ENCODE data around the gene USO1.

USO1 gene

DNA sequence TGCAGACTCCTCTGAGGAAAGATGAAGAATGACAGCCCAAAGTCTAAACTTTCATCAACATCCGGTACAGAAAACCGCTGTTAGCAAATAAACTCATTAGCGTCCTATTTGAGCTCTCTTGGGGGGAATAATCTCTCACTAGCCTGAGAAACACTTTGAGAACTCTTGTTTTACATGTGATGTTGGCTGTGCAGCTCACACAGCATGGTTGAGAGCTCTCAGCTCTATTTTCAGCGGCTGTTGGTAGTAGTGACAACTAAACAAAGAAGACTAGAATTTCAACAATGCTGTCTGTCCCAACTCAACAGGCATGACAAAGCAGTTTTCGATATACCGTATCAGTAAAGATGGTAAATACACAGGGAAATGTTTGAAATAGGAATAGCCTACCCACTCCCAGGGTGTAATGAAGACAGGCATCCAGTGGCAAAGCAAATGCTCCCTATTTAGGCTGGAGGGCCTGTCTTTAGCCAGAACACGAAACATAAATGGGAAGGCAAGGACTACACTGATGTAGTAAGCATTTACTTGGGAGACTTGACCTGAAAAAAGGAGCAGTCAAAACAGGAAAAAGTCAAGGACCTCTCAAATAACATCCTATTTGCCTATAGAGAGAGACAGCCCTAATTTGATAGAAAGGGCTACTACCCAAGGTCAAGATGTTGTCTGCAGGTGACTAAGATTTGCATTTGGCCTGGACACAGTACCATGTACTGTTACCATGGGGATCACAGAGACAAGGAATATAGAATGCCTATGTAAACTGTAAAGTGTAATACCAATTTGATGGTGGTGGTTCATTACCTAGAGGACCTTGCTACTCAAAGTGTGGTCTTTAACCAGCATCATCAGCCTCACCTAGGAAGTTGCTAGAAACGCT, 117.5 kb downstream of the USO1 start:
- DNase-seq, result no peak

DNA sequence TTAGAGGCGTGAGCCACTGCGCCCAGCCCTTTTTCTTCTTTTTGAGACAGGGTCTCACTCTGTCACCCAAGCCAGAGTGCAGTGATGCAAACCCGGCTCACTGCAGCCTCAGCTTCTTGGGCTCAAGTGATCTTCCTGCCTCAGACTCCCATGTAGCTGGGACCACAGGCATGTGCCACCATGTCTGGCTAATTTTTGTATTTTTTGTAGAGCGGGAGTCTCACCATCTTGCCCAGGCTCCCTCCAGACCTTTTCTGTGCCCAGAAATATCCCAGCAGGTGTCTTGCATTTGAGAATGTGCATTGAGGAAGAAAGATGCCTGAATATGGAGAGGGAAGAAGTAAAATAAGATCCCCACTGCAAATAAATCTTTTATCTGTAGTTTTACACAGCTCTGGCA, 119.2 kb downstream of the USO1 start:
- DNase-seq, result no peak

DNA sequence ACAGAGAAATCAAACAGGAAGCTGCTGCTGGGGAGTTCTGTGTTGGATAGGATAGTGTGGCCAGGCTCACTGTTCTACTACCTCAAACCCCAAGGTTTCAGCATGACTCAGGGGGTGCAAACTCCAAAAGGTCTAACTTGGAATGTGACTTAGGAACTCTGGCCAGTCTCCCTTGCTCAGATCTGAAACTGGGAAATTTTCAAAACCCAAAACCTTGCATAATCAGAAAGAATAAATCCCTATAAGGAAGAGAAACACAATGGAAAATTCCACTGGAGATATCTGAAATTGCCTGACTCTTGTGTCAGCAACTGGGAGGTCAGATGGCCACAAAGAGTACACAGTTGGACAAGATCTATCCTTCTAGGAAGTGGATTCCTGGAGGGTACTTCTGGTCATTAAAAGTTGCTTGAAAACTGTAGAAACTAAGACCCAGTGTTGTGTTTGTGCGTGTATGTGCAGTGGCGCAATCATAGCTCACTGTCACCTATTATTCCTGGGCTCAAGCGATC, 119.8 kb downstream of the USO1 start:
- no peak for DNase-seq

DNA sequence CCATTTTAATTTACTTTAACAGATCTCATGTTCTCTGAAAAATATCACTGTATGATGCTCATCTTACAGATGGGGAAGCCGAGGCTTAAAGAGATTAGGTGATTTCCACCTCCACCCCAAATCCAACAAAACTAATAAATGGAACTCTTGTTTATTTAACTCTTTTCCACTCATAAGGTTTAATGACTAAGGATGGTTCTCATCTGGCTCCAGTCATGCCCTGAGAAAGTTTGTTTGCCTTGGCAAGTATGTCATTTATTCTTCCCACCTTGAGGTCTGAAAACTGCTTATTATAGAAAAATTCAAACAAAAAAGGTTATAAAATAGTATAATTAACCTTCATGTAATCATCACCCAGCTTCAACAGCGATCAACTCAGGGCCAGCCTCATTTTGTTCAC, 121.6 kb downstream of the USO1 start:
- DNase-seq, result no peak

DNA sequence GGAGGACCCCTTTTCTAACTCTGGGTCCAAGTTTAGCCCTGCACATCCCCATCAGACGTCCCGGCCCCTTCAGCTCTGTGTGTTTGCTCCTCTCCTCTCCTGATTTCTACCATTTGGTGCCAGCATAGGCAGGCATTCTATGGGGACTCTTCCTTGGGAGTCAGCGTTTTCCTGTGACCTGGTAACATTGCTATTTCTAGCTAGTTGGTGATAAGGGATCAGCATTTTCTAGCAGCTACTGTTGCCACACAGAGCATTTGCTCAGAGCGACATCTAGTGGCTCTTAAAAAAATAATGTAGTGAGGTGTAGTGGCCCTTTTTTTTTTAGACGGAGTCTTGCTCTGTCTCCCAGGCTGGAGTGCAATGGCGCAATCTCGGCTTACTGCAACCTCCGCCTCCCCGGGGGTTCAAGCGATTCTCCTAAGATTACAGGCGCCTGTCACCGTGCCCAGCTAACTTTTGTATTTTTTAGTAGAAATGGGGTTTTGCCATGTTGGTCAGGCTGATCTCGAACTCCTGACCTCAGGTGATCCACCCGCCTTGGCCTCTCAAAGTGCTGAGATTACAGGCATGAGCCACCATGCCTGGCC, 123.9 kb downstream of the USO1 start:
- peak; percentile 50 for DNase-seq

DNA sequence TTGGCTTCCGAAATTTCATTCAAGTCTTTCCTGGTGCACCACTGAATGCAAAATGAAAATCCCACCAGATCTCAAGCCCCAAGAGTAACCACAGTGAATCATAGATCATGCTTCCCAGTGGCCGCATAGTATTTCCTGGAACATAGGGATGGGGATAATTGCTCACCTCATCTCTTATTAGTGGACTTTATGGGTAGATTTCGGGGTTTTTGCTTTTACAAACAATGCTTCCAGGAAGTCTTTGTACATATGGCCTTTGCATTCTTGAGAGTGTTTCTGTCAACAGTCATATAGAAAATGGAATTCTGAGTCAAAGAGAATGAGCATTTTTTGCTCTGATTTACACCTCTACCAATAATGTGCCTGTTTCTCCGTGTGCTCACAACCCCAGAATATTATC, 124.5 kb downstream of the USO1 start:
- DNase-seq, result no peak

DNA sequence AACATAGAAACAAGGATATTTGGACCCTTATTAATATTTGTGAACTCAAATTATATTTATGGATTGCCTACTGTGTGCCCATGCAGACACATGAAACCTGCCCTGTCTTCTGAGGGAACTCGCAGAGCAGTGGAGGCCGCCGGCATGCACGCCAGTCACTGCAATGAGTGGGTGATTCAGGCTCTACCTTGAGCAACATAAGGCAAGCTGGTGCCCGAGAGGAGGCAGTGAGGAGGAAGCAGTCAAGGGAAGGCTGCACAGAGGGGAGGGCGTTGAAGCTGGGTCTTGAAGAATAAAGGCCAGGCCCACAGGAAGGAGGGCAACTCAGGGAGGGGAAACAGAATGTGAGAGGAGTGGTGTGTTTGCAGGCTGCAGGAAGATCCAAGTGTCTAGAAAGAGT, 125.1 kb downstream of the USO1 start:
- DNase-seq, result no peak

DNA sequence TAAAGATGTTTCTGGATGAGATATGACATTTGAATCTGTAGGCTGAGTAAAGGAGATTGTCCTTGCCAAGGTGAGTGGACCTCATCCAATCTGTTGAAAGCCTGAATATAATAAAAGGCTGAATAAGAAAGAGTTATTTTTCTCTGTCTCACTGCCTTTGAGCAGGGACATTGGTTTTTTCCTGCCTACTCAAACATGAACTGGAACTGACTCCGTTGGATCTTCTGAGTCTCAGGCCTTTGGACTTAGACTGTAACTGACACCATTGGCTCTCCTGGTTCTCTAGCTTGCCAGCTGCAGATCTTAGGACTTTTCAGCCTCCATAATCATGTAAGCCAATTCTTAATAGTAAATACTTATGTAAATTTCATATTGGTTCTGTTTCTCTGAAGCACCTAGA, 134.3 kb downstream of the USO1 start:
- no peak for DNase-seq

DNA sequence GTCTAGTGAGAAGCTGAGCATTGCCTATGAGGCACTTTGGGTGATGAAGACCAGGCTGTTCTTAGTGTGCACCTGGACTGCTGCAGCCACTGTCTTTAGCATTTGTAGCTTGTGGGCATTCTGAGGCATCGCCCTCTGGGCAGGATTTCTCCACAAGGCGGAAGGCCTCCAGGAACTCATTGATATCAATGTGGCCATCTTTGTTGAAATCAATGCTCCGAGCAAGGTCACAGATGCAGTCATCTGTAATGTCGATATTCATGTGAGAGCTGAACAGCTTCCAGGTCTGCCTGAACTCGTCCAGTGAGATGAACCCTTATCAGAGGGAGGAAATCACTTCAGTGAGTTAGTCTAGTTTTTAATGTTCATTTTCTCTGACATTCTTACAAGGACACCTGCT, 136.2 kb downstream of the USO1 start:
- no peak for DNase-seq

All from right kidney (tissue), 1 donor.